COLO668 (cell line): Measurements from ENCODE around the gene POLE.

Source experiments
- DNase-seq: peaks from one replicate; lab custom pipeline; 2025; ENCODE audit not compliant: unreplicated experiment; lab: John Stamatoyannopoulos, UW

The POLE gene

GRCh38 chr12:132634411-132634990, 52.6 kb downstream of the POLE start:
- DNase-seq, result no peak

GRCh38 chr12:132633901-132634300, 53.2 kb downstream of the POLE start:
- no peak for DNase-seq

GRCh38 chr12:132633398-132633797, 53.7 kb downstream of the POLE start:
- DNase-seq, result no peak

GRCh38 chr12:132632521-132633228, 54.5 kb downstream of the POLE start:
- DNase-seq, result no peak

- DNase-seq, result no peak
Observed at GRCh38 chr12:132631666-132632065, 55.5 kb downstream of the POLE start.

GRCh38 chr12:132630672-132631071, 56.5 kb downstream of the POLE start:
- no peak for DNase-seq

GRCh38 chr12:132629330-132629729, 57.8 kb downstream of the POLE start:
- DNase-seq, result no peak

- DNase-seq, result no peak
Observed at GRCh38 chr12:132625731-132626430, 61.3 kb downstream of the POLE start.

GRCh38 chr12:132624910-132625630, 62.1 kb downstream of the POLE start:
- DNase-seq, result no peak

GRCh38 chr12:132624186-132624855, 62.8 kb downstream of the POLE start:
- DNase-seq, result no peak

GRCh38 chr12:132623072-132623869, 63.9 kb downstream of the POLE start:
- no peak for DNase-seq

- DNase-seq, result no peak
Observed at GRCh38 chr12:132622437-132623071, 64.6 kb downstream of the POLE start.

- DNase-seq, result no peak
Observed at GRCh38 chr12:132621657-132622435, 65.3 kb downstream of the POLE start.

GRCh38 chr12:132620899-132621656, 66.1 kb downstream of the POLE start:
- DNase-seq, result peak; percentile 23

- DNase-seq, result no peak
Observed at GRCh38 chr12:132620113-132620898, 66.8 kb downstream of the POLE start.

- DNase-seq, result no peak
Observed at GRCh38 chr12:132619386-132620112, 67.6 kb downstream of the POLE start.

GRCh38 chr12:132619071-132619385, 68.1 kb downstream of the POLE start:
- no peak for DNase-seq
